Peyer's patch (tissue), 4 donors: Measurements from ENCODE around the gene KIF26B.

Experiments used
- POLR2A ChIP-seq, 2 donors: fragments of 450-650 bp; IDR thresholded peaks; one replicate each; pipeline ENCODE4 v1.5.1; 2017; ENCODE audit warnings: antibody characterized with exemption in 2 of 2, mild to moderate bottlenecking in 2 of 2, moderate library complexity in 2 of 2
- TF ChIP-seq, protein P1 (sequence below), 6 experiments: fragments of 450-650 bp in 4 of 6; fragments of 200-600 bp in 2 of 6; sonication (generic) in 1 of 6; IDR thresholded peaks; one replicate each; pipeline ENCODE4 v1.5.1; 2017 to 2019; ENCODE audit warnings: antibody characterized with exemption in 6 of 6, mild to moderate bottlenecking in 3 of 6, moderate library complexity in 1 of 6

DNA sequence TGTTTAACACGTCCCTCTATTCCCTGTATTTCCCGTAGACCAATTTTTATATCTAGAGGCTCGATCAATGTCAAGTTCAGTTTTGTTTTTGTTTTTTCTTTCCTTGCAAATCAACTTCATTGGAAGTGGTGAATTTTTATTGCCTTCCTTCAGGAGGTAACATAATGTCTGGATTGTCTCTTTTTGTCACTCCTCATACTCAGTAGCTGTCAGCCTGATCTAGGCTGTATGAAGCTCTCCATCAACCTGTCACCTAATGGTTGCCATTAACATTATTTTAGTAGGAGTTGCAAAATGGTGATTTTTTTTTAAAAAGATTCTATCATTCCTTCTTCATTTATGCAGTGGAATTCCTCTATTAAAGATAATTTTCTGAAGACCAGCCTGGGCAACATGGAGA, 49.7 kb upstream of the KIF26B start:
- TF ChIP-seq, protein P1, sequence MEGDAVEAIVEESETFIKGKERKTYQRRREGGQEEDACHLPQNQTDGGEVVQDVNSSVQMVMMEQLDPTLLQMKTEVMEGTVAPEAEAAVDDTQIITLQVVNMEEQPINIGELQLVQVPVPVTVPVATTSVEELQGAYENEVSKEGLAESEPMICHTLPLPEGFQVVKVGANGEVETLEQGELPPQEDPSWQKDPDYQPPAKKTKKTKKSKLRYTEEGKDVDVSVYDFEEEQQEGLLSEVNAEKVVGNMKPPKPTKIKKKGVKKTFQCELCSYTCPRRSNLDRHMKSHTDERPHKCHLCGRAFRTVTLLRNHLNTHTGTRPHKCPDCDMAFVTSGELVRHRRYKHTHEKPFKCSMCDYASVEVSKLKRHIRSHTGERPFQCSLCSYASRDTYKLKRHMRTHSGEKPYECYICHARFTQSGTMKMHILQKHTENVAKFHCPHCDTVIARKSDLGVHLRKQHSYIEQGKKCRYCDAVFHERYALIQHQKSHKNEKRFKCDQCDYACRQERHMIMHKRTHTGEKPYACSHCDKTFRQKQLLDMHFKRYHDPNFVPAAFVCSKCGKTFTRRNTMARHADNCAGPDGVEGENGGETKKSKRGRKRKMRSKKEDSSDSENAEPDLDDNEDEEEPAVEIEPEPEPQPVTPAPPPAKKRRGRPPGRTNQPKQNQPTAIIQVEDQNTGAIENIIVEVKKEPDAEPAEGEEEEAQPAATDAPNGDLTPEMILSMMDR (IDR thresholded peaks at IDR 0.05): no peak
- no peak for TF ChIP-seq POLR2A (IDR thresholded peaks at IDR 0.05)
